Measurements from ENCODE around the gene THRSP.
"Not testable (repeated sequence)": the region's sequence is repeated elsewhere in the genome, so short reads cannot be mapped to it uniquely, and the experiment has no call there.

Gene THRSP

DNA sequence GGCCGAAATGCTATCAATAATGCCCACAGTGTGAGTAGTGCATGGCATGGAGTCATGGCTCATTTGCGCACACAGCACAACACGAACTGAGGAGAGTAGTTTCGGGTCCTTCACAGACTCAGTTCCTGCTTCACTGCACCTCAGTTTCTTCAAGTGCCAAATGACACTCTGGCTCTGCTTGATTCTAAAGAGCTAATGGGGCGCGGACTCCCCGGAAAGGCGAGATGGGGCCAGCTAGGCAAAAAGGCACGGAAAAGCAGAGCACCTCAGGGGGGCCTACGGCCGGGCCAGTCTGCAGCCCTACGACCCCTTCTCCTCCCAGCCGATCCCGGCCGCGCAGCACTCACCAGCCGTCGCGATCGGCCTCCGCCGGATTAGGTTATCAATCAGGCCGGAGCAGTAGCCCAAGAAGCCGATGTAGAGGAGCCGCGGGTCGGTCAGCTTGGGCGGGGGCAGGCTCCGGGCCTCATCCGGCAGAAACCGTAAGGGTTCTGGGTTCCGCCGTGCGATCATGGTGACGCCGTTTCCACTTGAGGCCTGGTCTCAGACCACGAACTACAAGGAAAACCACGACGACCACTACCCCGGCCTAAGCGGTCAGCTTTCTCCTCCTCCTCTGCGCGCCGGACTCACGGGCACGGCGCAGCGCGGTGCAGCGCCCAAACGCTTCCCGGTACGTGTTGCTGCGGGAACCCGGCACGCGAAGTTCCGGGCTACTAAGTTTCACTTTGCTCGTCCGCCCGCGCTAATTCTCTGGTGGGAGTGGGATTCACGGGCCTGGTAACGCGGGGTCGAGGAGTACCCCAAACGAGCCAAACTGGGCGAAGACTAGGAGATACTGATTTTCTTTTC is 15.8 kb downstream of the THRSP start, which contains the start of gene NDUFC2:
Gene NDUFC2, minus strand, starts transcription at position 631 of the 852 bp plus-strand sequence. Its CDS starts 118 bp downstream, at position 513.
- Histone ChIP-seq H3K9ac (ENCODE audit: low read length) (peak within 1 kb of the TSS; percentile 94), H3K27ac (ENCODE audit: low read depth, low read length) (peak within 1 kb of the TSS; percentile 75; the same call in 1 of the 2 replicates), H3K4me3 (ENCODE audit: low read depth, low read length) (peak within 1 kb of the TSS; percentile 86), H3K27me3 (ENCODE audit: control insufficient read depth, insufficient read depth, low read length) (no peaks in the 10 kb centered on the region), H3K9me3 (ENCODE audit: control insufficient read depth, insufficient read depth, low read depth, low read length) (no peaks in the 10 kb centered on the region), H3K4me1 (ENCODE audit: control insufficient read depth, insufficient read depth, low read length) (peaks cover 16% of the 10 kb centered on the region), H3K36me3 (ENCODE audit: control insufficient read depth, insufficient read depth, low read length) (0 out of 2 replicates have a peak, but pooled peaks cover 2% of the 10 kb centered on the region)

DNA sequence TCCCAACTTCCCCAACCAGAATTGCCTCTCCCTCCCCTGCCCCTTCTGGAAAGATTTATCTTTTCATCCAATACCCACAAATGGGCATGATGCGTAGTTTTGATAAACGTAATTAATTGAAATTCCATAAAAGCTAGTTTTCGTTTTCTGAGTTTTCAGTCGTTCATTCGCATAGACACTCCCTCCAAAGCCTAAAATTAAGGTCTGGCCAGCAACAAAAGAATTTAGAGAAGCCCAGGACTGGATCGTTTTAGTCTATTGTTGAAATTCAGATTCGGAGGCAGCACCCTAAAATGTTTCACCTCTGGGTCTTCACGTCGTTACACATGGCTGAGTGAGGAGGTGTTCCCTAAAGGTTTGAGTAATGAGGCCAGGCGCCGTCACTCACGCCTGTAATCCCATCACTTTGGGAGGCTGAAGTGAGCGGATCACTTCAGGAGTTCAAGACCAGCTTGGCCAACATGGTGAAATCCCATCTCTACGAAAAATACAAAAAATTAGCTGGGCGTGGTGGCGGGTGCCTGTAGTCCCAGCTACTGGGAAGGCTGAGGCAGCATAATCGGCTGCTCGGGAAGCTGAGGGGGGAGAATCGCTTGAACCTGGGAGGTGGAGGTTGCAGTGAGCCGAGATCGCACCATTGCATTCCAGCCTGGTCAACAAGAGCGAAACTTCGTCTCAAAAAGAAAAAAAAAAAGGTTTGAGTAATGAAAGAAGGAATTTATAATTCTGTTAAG is 16.6 kb downstream of the THRSP start:
- H3K9me3 ChIP-seq (ENCODE audit: control insufficient read depth, insufficient read depth, low read depth, low read length), result no peaks in the 10 kb centered on the region
- peaks cover 16% of the 10 kb centered on the region for H3K4me1 ChIP-seq (ENCODE audit: control insufficient read depth, insufficient read depth, low read length)
- peak overlapping the region; percentile 75; the same call in 1 of the 2 replicates for H3K27ac ChIP-seq (ENCODE audit: low read depth, low read length)
- peak overlapping the region; percentile 86 for H3K4me3 ChIP-seq (ENCODE audit: low read depth, low read length)
- 0 out of 2 replicates have a peak, but pooled peaks cover 2% of the 10 kb centered on the region for H3K36me3 ChIP-seq (ENCODE audit: control insufficient read depth, insufficient read depth, low read length)
- H3K9ac ChIP-seq (ENCODE audit: low read length), result peak overlapping the region; percentile 94
- H3K27me3 ChIP-seq (ENCODE audit: control insufficient read depth, insufficient read depth, low read length), result no peaks in the 10 kb centered on the region

DNA sequence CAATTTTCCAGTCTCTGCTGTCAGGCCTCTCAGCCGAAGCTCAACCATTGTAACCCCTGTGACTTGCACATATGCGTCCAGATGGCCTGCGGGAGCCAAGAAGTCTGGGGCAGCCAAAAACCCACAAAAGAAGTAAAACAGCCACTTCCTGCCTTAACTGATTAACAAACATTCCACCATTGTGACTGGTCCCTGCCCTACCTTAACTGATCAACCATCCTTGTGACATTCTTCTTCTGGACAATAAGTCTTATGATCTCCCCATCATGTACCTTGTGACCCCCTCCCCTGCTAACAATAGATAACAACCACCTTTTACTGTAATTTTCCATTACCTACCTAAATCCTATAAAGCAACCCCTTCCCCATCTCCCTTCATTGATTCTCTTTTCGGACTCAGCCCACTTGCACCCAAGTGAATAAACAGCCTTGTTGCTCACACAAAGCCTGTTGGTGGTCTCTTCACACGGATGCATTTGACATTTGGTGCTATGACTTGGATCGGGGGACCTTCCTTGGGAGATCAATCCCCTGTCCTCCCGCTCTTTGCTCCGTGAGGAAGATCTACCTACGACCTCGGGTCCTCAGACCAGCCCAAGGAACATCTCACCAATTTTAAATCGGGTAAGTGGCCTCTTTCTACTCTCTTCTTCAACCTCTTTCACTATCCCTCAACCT is 17.3 kb downstream of the THRSP start:
- Histone ChIP-seq H3K9ac (ENCODE audit: low read length) (no peak overlapping the region), H3K36me3 (ENCODE audit: control insufficient read depth, insufficient read depth, low read length) (0 out of 2 replicates have a peak, but pooled peaks cover 2% of the 10 kb centered on the region), H3K4me1 (ENCODE audit: control insufficient read depth, insufficient read depth, low read length) (peaks cover 16% of the 10 kb centered on the region), H3K9me3 (ENCODE audit: control insufficient read depth, insufficient read depth, low read depth, low read length) (no peaks in the 10 kb centered on the region), H3K4me3 (ENCODE audit: low read depth, low read length) (no peak overlapping the region; the same call in 1 of the 2 replicates), H3K27me3 (ENCODE audit: control insufficient read depth, insufficient read depth, low read length) (no peaks in the 10 kb centered on the region), H3K27ac (ENCODE audit: low read depth, low read length) (no peak overlapping the region)

DNA sequence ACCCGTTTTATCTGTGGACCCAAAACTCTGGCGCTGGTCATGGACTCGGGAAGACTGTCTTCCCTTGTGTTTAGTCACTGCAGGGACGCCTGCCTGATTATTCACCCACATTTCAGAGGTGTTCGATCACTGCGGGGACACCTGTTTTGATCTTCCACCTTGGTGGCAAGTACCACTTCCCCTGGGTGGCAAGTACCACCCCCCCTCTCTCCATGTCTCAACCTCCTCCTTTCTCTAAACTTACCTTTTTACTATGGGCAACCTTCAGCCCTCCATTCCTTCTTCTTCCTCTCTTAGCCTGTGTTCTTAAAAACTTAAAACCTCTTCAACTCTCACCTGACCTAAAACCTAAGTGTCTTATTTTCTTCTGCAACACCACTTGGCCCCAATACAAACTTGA is 17.9 kb downstream of the THRSP start:
- Histone ChIP-seq H3K9ac (ENCODE audit: low read length) (no peak overlapping the region), H3K36me3 (ENCODE audit: control insufficient read depth, insufficient read depth, low read length) (0 out of 2 replicates have a peak, but pooled peaks cover 2% of the 10 kb centered on the region), H3K27me3 (ENCODE audit: control insufficient read depth, insufficient read depth, low read length) (no peaks in the 10 kb centered on the region), H3K27ac (ENCODE audit: low read depth, low read length) (no peak overlapping the region), H3K4me1 (ENCODE audit: control insufficient read depth, insufficient read depth, low read length) (peaks cover 16% of the 10 kb centered on the region), H3K4me3 (ENCODE audit: low read depth, low read length) (no peak overlapping the region), H3K9me3 (ENCODE audit: control insufficient read depth, insufficient read depth, low read depth, low read length) (no peaks in the 10 kb centered on the region)

DNA sequence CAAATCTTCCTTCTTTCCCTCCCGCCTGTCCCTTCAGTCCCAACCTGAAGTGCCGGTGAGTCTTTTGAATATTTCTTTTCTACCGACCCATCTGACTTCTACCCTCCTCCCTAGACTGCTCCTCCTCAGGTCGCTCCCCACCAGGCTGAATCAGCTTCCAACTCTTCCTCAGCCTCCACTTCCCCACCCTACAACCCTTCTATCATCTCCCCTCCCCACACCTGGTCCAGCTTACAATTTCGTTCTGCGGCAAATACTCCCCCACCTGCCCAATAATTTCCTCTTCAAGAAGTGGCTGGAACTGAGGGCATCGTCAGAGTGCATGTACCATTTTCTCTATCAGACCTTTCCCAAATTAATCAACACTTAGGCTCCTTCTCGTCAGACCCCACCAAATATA is 18.5 kb downstream of the THRSP start:
- Histone ChIP-seq H3K27me3 (ENCODE audit: control insufficient read depth, insufficient read depth, low read length) (no peaks in the 10 kb centered on the region), H3K27ac (ENCODE audit: low read depth, low read length) (no peak overlapping the region), H3K4me1 (ENCODE audit: control insufficient read depth, insufficient read depth, low read length) (peaks cover 16% of the 10 kb centered on the region), H3K9ac (ENCODE audit: low read length) (no peak overlapping the region), H3K36me3 (ENCODE audit: control insufficient read depth, insufficient read depth, low read length) (no peaks in the 10 kb centered on the region), H3K4me3 (ENCODE audit: low read depth, low read length) (no peak overlapping the region), H3K9me3 (ENCODE audit: control insufficient read depth, insufficient read depth, low read depth, low read length) (no peaks in the 10 kb centered on the region)

DNA sequence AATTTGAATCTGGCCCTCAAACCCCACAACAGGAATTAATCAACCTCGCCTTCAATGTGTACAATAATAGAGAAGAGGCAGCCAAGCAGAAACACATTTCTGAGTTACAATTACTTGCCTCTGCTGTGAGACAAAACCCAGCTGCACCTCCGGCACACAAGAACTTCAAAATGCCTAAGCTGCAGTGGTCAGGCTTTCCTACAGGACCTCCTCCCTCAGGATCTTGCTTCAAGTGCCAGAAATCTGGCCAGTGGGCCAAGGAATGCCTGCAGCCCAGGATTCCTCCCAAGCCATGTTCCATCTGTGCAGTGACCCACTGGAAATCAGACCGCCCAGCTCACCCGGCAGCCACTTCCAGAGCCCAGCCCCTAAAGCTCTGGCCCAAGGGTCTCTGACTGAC is 19.4 kb downstream of the THRSP start:
- H3K27me3 ChIP-seq (ENCODE audit: control insufficient read depth, insufficient read depth, low read length), result no peaks in the 10 kb centered on the region
- H3K27ac ChIP-seq (ENCODE audit: low read depth, low read length), result no peak overlapping the region
- H3K36me3 ChIP-seq (ENCODE audit: control insufficient read depth, insufficient read depth, low read length), result no peaks in the 10 kb centered on the region
- H3K9ac ChIP-seq (ENCODE audit: low read length), result no peak overlapping the region
- H3K4me1 ChIP-seq (ENCODE audit: control insufficient read depth, insufficient read depth, low read length), result peaks cover 13% of the 10 kb centered on the region
- H3K4me3 ChIP-seq (ENCODE audit: low read depth, low read length), result no peak overlapping the region
- no peaks in the 10 kb centered on the region for H3K9me3 ChIP-seq (ENCODE audit: control insufficient read depth, insufficient read depth, low read depth, low read length)

DNA sequence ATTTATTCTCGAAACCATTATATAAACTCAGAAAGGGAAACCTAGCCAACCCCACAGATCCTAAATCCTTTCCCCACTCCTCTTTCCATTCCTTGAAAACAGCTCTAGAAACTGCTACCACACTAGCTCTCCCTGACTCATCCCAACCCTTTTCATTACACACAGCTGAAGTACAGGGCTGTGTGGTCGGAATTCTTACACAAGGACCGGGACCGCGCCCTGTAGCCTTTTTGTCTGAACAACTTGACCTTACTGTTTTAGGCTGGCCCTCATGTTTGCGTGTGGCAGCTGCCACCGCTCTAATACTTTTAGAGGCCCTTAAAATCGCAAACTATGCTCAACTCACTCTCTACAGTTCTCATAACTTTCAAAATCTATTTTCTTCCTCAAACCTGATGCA is 20.8 kb downstream of the THRSP start:
- not testable (repeated sequence) for H3K9me3 ChIP-seq (ENCODE audit: control insufficient read depth, insufficient read depth, low read depth, low read length); H3K36me3 ChIP-seq (ENCODE audit: control insufficient read depth, insufficient read depth, low read length); H3K27ac ChIP-seq (ENCODE audit: low read depth, low read length); H3K27me3 ChIP-seq (ENCODE audit: control insufficient read depth, insufficient read depth, low read length); H3K9ac ChIP-seq (ENCODE audit: low read length); H3K4me1 ChIP-seq (ENCODE audit: control insufficient read depth, insufficient read depth, low read length); H3K4me3 ChIP-seq (ENCODE audit: low read depth, low read length)

DNA sequence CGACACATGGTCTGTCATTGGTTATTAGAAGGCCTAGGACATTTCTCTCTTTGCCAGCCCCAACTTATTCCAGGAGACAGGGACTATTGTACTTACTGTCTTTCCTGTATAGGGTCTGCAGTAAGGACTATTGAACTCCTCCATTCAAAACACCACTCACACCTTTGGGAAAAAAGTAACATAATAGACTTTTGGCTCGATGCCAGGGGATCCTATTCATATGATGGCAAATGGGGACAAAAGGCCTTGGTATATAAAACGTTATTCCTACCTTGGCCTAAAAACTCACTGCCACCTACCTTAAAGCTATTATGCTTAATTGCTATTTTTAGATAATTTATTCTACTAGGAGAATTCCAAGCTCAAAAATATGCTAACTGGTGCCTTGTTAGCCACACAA is 22.3 kb downstream of the THRSP start:
- Histone ChIP-seq H3K9ac (ENCODE audit: low read length) (no peak overlapping the region), H3K9me3 (ENCODE audit: control insufficient read depth, insufficient read depth, low read depth, low read length) (no peaks in the 10 kb centered on the region), H3K27ac (ENCODE audit: low read depth, low read length) (no peak overlapping the region), H3K27me3 (ENCODE audit: control insufficient read depth, insufficient read depth, low read length) (no peaks in the 10 kb centered on the region), H3K4me1 (ENCODE audit: control insufficient read depth, insufficient read depth, low read length) (no peaks in the 10 kb centered on the region), H3K36me3 (ENCODE audit: control insufficient read depth, insufficient read depth, low read length) (no peaks in the 10 kb centered on the region), H3K4me3 (ENCODE audit: low read depth, low read length) (no peak overlapping the region)

DNA sequence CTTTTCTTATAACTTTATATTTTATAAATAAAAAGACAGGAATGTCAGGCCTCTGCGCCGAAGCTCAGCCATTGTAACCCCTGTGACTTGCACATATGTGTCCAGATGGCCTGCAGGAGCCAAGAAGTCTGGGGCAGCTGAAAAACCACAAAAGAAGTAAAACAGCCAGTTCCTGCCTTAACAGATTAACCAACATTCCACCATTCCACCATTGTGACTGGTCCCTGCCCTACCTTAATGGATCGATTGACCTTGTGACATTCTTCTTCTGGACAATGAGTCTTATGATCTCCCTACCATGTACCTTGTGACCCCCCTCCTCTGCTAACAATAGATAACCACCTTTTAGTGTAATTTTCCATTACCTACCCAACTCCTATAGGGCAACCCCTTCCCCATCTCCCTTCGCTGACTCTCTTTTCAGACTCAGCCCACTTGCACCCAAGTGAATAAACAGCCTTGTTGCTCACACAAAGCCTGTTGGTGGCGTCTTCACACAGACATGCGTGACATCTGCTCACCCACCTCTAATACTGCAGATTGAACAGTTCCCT is 22.9 kb downstream of the THRSP start:
- not testable (repeated sequence) for H3K4me1 ChIP-seq (ENCODE audit: control insufficient read depth, insufficient read depth, low read length); H3K4me3 ChIP-seq (ENCODE audit: low read depth, low read length); H3K9me3 ChIP-seq (ENCODE audit: control insufficient read depth, insufficient read depth, low read depth, low read length); H3K27me3 ChIP-seq (ENCODE audit: control insufficient read depth, insufficient read depth, low read length); H3K27ac ChIP-seq (ENCODE audit: low read depth, low read length); H3K9ac ChIP-seq (ENCODE audit: low read length); H3K36me3 ChIP-seq (ENCODE audit: control insufficient read depth, insufficient read depth, low read length)

DNA sequence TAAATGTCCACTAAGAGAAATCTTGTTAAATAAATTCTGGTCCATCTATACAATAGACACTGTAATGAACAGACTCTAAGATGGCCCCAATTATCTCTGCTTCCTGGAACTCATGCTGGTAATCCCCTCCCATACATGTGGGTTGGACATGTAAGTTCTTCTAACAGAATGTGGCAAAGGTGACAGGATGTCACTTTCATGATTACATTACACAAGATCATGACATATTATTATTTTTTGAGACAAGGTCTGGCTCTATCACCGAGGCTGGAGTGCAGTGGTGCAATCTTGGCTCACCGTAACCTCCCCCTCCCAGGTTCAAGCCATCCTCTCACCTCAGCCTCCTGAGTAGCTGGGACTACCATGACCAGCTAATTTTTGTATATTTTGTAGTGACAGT is 30.6 kb downstream of the THRSP start:
- no peaks in the 10 kb centered on the region for H3K9me3 ChIP-seq (ENCODE audit: control insufficient read depth, insufficient read depth, low read depth, low read length)
- H3K27me3 ChIP-seq (ENCODE audit: control insufficient read depth, insufficient read depth, low read length), result no peaks in the 10 kb centered on the region

More for the DNA sequence above, 30.6 kb downstream of the THRSP start:
- H3K36me3 ChIP-seq (ENCODE audit: control insufficient read depth, insufficient read depth, low read length), result peaks cover 12% of the 10 kb centered on the region
- H3K4me3 ChIP-seq (ENCODE audit: low read depth, low read length), result no peak overlapping the region
- H3K4me1 ChIP-seq (ENCODE audit: control insufficient read depth, insufficient read depth, low read length), result no peaks in the 10 kb centered on the region
- no peak overlapping the region for H3K27ac ChIP-seq (ENCODE audit: low read depth, low read length)
- no peak overlapping the region for H3K9ac ChIP-seq (ENCODE audit: low read length)
